Omental fat pad (tissue), 4 donors: ENCODE measurements around the gene FBXW9. TPM values are rescaled to one million over a fixed set of nuclear protein-coding genes. Genes with fewer than 3 reads are reported as not detected.
"Not testable (repeated sequence)": the region's sequence is repeated elsewhere in the genome, so short reads cannot be mapped to it uniquely, and the experiment has no call there.

Experiments
- ATAC-seq: fragments of 150-250 bp; one replicate; pipeline ENCODE4 v1.9.1; 2016; ENCODE audit warnings: mild to moderate bottlenecking, moderate library complexity; ENCODE audit not compliant: low FRiP score
- DNase-seq: peaks from one replicate; pipeline ENCODE4 v3.0.0-alpha.2; 2019; ENCODE audit warnings: low spot score
- total RNA-seq, 4 donors: library from RNA; depleted of rRNA; stranded (reverse); fragments of >200 nt; gene quantifications; one replicate each; pipeline ENCODE4 v1.1.0, GENCODE V29; 2016
- TF ChIP-seq, protein P1 (sequence below), 3 donors: fragments of 450-650 bp; IDR thresholded peaks; one replicate each; pipeline ENCODE4 v1.5.1; 2016 to 2017; ENCODE audit warnings: antibody characterized with exemption in 3 of 3, mild to moderate bottlenecking in 3 of 3, moderate library complexity in 2 of 3

FBXW9 gene
- total RNA-seq, 4 donors from 2014 or later = 3.2 to 5.6 (median 4.4) TPM

DNA sequence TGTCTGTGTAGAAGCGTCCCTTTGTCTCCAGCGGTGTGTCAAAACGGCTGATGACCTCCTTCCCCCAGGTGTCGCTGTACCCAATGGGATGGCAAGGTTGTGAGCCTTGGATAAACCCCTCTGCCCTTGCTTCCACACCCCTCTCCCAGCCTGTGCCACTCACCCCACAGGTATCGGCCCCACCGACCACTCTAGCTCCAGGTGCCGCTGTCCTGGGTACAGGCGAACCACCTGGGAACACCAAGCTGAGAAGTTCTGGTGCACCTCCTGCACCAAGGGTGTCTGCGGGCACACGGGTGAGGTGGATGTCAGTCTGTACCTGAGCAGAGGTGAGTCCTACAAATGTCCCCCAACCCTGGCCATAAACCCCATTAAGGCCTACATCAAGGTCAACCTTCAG, 46.5 kb downstream of the FBXW9 start:
- TF ChIP-seq, protein P1, sequence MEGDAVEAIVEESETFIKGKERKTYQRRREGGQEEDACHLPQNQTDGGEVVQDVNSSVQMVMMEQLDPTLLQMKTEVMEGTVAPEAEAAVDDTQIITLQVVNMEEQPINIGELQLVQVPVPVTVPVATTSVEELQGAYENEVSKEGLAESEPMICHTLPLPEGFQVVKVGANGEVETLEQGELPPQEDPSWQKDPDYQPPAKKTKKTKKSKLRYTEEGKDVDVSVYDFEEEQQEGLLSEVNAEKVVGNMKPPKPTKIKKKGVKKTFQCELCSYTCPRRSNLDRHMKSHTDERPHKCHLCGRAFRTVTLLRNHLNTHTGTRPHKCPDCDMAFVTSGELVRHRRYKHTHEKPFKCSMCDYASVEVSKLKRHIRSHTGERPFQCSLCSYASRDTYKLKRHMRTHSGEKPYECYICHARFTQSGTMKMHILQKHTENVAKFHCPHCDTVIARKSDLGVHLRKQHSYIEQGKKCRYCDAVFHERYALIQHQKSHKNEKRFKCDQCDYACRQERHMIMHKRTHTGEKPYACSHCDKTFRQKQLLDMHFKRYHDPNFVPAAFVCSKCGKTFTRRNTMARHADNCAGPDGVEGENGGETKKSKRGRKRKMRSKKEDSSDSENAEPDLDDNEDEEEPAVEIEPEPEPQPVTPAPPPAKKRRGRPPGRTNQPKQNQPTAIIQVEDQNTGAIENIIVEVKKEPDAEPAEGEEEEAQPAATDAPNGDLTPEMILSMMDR (IDR thresholded peaks at IDR 0.05) = no peak
- ATAC-seq (no peak), DNase-seq (no peak)

DNA sequence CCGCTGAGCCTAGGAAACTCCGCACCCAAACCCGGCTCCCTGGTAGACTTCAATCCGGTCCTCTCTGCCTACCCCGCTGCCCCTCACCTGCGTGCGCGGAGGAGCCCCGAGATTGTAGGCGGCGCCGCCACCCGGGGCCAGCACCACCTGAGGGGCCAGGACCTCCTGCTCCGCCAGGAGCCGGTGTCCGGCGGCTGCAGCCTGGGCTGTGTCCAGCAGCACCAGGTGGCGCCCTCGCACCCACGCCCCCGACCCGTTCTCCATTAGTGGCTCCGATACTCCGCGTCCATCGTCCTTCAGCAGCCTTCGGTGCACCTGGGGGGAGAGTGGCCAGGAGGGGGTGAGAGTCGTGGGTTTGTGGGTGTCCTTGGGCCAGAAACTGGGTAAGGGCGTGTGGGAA, 48.3 kb downstream of the FBXW9 start:
- TF ChIP-seq, protein P1 (IDR thresholded peaks at IDR 0.05) = no peak
- DNase-seq = no peak
- ATAC-seq = peak; percentile 52

DNA sequence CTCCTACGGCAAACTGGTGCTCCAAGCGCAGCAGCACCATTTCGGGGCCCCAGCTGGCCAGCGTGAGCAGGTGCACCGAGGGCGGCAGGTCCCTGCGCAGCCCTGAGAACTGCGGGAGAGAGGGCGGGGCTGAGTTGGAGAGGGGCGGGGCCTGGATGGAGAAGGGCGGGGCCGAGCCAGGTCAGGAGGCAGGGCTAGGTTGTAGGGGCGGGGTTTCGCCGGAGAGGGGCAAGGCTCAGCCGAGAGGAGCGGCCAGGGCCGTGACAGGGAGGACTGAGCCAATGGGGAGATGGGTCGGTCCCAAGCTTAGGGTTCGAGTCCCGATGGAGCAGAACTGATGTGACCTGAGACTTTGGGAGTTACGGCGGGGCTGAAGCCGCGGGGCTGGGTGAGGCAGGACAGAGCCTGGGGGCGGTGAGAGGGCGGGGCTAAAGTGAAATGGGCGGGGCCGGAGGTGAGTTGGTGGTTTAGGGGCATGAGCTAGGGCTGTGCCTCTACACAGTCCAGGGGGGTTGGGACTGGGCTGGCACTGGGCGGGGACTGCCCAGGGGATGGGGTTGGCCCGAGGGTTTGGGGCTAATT, 48.9 kb downstream of the FBXW9 start:
- DNase-seq (peak; percentile 51), ATAC-seq (peak; percentile 79)
- TF ChIP-seq, protein P1 (IDR thresholded peaks at IDR 0.05) = no peak

DNA sequence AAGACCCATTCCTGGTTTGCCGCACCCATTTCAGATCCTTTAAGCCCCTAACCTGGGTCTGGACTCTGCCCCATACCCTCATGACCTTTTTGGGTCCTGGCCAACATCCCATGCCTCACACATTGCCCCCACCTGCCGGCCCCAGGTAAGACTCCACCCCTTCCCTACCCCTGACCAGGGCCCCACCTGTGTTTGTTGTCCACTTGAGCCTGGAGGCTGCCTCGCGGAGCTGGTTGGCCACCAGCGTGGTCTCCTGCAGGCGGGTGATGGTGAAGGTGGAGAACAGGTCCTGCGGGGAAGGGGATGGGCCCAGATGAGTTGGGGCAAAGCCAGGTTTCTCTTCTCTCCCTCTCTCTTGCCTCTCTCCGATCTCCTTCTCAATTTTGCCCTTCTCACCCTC, 49.4 kb downstream of the FBXW9 start:
- no peak for ATAC-seq
- TF ChIP-seq, protein P1 (IDR thresholded peaks at IDR 0.05) = no peak
- DNase-seq = no peak

DNA sequence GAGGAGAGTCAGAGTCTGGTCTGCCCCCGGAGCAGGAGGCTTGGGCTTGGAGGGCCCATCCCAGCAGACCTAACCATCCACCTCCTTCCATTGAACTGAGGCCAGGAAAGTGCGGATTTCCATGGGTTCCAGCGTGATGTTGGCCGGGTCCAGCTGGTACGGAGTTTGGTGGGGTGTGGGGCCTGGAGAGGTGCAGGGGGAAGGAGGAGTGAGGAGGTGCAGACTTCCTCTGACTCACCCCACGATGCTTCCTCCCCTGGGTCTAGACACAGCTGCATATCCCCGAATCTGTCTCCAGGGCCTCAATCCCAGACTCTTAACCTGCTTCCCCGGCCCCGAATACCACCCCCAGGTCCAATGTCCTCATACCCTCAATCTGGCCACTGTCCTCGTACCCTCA, 49.9 kb downstream of the FBXW9 start:
- TF ChIP-seq, protein P1 (IDR thresholded peaks at IDR 0.05) = no peak
- DNase-seq (no peak), ATAC-seq (no peak)

DNA sequence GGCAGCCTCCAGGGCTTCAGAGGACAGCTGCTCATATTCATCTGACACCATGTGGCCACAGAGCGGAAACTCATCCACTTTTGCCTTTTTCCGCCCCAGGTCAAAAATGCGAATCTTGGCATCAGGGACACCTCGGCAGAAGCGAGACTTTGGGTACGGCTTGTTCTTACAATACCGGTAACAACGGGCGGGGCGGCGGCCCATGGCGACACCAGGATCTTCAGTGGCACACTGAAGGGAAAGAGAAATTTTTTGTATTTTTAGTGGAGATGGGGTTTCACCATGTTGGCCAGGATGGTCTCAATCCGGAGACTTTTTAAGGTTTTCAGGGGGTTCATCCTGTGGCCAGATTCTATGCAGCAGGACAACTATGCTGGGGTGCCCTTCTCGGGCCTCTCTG, 52.7 kb downstream of the FBXW9 start:
- DNase-seq, ATAC-seq: not testable (repeated sequence)

DNA sequence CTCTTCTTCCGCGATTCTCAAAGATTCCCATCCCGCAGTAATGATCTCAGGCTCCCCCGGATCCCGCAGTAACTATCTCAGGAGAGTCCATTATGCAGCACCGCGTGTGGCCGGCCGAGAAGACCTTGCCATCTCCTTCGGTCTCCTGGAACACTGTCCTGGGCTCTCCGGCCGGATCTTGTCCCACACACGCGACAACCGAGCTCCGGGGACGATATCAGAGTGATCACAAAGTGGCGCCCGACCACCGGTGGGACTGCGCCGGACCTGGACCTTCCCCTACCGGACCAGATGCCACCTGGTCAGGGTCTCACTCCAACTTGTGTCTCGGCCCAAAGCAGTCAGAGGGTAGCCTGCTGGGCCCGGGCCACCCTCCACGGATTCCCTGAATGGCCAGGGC, 53.9 kb downstream of the FBXW9 start:
- DNase-seq = no peak
- TF ChIP-seq, protein P1 (IDR thresholded peaks at IDR 0.05) = no peak
- no peak for ATAC-seq
